GM21423 (cell line): ENCODE measurements around the gene RBMS3.
A peak's percentile ranks its signal among the peaks of the same experiment; 100 is the strongest.
"Not testable (repeated sequence)": the region's sequence is repeated elsewhere in the genome, so short reads cannot be mapped to it uniquely, and the experiment has no call there.

ENCODE experiments used
- ATAC-seq: cut with Tn5 transposase; IDR thresholded peaks from one replicate; pipeline ENCODE4 v1.9.1; 2021; ENCODE audit warnings: mild to moderate bottlenecking, moderate library complexity; ENCODE audit not compliant: unreplicated experiment

The RBMS3 gene

DNA sequence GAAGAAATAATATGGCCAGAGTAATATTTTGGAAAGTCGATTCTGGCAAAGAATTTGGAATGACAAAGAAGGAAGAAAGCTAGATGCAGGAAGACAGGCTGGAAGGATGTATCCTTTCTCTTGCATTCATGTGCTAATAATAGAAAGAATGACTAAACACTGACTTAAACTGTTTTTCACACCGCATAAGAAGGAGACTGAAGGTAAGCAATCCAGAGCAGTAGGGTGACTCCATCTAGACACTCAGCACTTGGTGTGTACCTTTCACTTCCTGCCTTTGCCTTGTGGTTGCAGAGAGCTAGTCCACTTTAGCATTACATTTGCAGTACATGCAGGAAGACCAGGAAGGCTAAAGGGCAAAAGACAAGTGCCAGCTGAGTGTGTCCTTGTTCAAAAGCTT lies 234.6 kb downstream of the RBMS3 start:
- ATAC-seq, result peak; percentile 71

DNA sequence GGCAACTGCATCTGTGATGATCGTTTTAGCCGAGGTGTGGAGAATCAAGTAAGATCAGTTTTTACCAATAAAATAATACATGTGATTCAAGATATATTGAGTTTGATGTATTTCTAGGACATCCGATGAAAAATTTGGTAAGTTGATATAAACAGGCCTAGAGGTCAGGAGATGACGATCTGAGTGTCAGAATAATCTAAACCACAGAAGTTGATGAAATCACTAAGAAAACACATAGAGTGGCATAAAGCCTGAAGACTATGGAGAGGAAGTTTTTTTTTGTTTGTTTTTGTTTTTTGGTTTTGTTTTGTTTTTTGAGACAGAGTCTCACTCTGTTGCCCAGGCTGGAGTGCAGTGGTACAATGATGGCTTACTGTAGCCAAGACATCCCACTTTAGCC lies 235.3 kb downstream of the RBMS3 start:
- no peak for ATAC-seq

GRCh38 chr3:29520764-29521163 lies 239.9 kb downstream of the RBMS3 start:
- no peak for ATAC-seq

DNA sequence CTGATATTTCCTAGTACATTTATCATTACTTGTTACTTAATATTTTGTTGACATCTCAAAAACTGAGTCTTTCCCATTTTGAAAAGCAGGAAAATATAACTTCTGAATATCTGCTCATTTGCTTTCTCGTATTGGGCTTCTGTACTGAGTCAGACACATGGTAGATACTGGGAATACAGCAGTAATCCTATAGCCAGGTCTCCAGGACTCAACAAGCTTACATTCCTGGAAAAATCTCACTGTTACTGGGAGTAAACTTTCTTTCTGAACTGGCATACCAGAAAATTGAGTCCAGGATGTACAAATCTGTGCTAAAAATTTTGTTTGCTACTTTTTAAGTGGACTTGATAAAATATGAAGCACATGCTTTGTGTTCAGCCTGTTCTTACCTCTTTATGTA lies 240.4 kb downstream of the RBMS3 start:
- no peak for ATAC-seq

DNA sequence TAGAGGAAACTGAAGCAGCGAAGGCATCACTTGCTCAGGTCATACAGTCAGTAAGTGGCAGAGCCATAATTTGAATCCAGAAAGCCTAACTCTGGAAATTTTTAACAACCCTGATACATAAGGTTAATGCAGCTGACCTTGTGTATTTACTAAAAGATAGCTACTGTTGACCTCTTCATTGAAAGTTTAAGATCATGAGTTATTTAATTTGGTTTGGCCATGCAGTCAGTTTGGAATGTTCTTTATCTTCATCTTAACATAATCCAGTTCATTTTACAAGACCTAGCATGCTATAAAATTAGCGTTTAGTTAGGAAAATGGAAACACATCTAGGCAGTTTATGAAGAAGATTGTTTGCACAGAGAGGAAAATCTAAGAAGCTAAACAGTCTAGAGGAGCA lies 240.9 kb downstream of the RBMS3 start:
- ATAC-seq, result no peak

GRCh38 chr3:29524433-29524832 lies 243.6 kb downstream of the RBMS3 start:
- not testable (repeated sequence) for ATAC-seq

GRCh38 chr3:29525254-29525881 lies 244.5 kb downstream of the RBMS3 start:
- no peak for ATAC-seq

- ATAC-seq, result no peak
Measured at GRCh38 chr3:29527246-29527645, 246.4 kb downstream of the RBMS3 start.

GRCh38 chr3:29531644-29532043 lies 250.8 kb downstream of the RBMS3 start:
- ATAC-seq, result no peak

DNA sequence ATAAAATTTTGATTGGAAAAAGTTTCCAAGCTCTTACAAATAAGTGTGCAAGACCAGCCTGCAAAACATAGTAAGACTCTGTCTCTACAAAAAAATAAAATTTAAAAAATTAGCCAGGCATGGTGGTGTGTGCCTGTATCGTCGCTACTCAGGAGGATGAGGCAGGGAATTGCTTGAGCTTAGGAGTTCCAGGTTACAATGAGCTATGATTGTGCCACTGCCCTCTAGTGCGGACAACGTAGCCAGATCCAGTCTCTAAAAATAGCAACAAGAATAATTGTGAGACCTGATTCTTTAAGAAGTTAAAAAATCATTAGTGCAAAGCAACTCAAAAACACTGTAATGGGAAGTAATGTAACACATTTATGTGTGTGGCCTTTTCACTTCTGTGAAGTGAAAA lies 251.6 kb downstream of the RBMS3 start:
- ATAC-seq, result no peak

DNA sequence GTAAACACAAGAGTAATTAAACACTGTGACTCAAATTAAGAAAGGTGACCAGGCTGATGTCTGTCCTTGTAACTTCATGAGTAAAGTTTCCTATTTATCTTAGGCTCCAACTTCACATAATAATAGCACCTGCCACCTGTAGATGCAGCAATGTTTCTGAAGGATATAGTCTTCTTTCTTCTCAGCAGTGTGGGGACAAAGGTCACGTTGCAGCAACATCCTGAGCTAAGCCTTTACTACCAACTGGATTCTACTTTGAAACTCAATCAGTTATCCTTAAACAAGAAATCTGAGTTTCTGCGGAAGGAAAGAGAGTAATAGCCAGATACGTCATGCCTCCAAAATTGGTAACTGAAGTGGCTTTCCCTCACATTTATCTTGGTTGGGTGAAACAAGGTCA lies 253.1 kb downstream of the RBMS3 start:
- no peak for ATAC-seq

GRCh38 chr3:29536016-29536758 lies 255.3 kb downstream of the RBMS3 start:
- ATAC-seq, result no peak

GRCh38 chr3:29537889-29538609 lies 257.2 kb downstream of the RBMS3 start:
- ATAC-seq, result no peak

DNA sequence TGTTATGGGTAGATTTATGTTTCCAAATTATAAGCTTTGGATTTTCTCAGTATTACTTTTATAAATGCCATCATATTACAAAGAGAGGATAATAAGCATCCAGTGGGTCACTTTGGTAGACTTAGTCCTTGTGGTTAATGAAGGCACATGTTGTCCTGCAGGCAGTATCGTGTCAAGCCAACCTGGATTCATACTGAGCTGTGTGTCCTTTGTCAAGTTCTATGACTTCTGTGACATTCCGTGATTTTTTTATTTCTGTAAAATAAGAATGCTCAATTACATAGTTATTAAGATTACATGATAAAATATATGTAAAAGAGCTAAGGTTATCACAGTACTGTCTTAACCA lies 257.7 kb downstream of the RBMS3 start:
- ATAC-seq, result no peak

- ATAC-seq, result no peak
Measured at GRCh38 chr3:29540544-29540943, 259.7 kb downstream of the RBMS3 start.

DNA sequence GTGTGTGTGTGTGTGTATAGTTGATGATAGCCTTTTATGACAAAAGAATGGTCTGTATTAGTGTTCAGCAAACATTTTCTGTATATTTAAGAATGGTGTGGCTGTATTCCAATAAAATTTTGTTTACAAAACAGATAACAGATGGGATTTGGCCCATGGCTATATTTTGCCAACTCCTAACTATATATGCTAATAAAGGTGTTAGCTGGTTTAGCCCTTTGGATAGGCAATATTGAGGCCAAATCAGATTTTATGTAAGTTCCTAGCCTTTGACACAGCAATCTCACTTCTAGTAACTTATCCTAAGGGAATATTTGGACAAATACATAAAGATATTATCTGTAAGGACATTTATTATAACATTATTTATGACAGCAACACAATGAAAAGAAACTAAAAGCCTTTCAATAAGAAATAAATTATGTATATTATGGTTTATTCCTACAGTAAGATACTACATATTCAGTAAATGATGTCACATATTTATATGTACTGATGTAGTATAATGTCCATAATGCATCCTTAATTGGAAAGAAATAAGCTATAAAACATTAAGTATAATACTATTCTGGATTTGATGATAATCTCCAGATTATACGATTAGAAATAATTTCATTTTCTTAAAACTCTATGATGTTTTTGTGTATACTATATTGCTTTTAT lies 264.0 kb downstream of the RBMS3 start:
- ATAC-seq, result no peak

GRCh38 chr3:29545615-29546014 lies 264.7 kb downstream of the RBMS3 start:
- ATAC-seq, result no peak

DNA sequence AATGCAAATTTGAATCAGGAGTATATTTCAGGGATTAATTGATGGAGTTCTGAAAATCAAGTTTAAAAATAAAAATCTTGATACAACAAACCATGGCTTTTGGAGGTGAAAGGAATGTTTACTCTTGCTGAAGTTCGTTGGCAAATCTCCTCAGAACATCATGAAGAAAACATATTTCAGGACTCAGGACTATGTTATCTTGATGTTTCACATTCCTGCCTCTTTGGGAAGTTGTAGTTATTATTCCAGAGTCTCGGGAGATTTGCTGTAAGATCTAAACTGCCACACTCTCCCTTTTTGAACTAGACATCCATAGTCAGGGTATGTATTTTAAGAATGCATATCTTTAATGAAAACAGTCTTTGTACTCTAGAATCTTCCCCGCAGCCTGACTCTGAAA lies 271.2 kb downstream of the RBMS3 start:
- no peak for ATAC-seq

DNA sequence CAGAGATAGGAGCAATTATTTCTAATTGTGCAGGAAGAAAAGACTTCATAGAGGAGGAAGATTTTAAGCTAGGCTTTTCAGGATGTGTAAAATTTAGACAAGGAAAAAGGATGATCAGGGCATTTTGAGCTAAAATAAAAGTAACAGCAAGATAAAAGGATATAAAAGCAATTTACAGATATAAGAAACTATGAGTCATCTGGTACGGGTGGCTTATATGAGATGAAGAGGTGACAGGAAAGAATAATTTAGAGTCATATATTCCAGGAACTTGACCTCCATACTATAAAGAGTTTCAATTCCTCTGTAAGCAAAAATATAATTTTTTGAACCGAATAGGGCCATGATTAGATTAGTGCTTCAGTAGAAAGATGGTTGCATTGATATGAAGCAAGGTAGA lies 273.7 kb downstream of the RBMS3 start:
- ATAC-seq, result no peak

DNA sequence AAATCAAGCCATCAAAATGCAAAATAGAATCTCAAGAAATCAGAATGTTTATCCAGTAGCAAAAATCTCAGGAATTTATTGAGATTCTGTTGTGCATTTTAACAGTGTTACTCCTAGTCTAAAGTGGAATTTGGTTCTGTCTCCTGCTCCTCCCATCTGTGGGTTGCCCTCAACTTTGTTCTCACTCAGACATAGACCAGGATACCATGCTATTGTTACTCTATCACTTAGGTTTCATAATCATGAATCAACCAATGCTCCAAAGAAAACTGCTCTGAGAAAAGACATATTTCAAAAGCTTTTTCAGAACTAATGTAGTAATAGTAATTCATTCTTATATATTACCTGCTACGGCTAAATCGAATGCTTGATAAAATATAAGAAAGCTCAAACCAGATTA lies 274.7 kb downstream of the RBMS3 start:
- no peak for ATAC-seq

DNA sequence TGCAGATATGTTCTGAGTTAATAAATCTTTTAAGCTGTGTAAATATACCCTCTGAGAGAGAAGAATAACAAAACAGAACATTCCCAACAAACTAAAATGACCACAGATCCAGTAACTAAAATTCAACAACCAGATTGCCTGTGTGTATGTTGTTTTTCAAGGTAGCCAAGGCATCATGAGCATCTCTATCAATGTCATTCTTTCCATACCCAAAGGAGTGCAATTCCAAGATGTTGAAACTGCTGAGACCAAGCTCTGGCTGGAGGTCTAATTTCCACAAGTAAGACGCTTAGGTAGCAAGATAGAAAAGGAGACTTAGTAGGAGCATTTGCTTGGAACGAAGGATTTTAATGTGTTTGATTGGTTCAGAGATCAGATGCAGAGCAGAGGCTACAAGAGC lies 276.3 kb downstream of the RBMS3 start:
- no peak for ATAC-seq

DNA sequence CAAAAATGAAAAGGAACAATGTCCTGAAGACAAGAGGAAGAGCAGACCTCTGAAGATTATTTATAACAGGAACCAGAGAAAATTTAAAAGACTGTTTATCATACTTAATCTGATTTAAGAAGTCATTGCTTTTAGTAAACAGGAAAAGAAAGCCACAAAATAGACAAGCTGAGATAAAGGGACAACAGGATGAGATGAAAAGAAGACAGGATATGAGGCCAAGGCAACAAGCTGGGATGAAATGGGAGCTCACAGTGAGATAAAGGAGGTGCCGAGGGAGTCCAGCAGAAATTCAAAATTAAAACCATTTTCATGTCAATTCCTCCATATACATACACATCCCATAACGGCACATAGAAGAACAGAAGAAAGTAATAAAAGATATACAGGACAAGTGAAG lies 277.0 kb downstream of the RBMS3 start:
- no peak for ATAC-seq
